Loucy (cell line): ENCODE measurements around the gene SYNE1.

Experiments used
- H2AFZ ChIP-seq: fragments of 200-600 bp; sonication (generic); 2 replicates; pipeline ENCODE4 v1.6.0; 2016; ENCODE audit warnings: antibody characterized with exemption, mild to moderate bottlenecking, low read length, moderate library complexity
- H3F3A ChIP-seq: fragments of 200-600 bp; 2 replicates; pipeline ENCODE4 v1.6.0; 2016; ENCODE audit warnings: antibody characterized with exemption, low read depth, mild to moderate bottlenecking
- H3K27me3 ChIP-seq: fragments of 200-600 bp; sonication (generic); 2 replicates; pipeline ENCODE4 v1.6.1; 2014; ENCODE audit warnings: low read length, mild to moderate bottlenecking; ENCODE audit not compliant: insufficient read depth, poor library complexity, severe bottlenecking
- H3K36me3 ChIP-seq: fragments of 200-600 bp; sonication (generic); 2 replicates; pipeline ENCODE4 v1.6.1; 2016; ENCODE audit warnings: low read length; ENCODE audit not compliant: insufficient read depth
- H3K4me1 ChIP-seq: fragments of 200-600 bp; sonication (generic); 2 replicates; pipeline ENCODE4 v1.5.1; 2014; ENCODE audit warnings: low read length, mild to moderate bottlenecking; ENCODE audit not compliant: insufficient read depth, poor library complexity, severe bottlenecking
- H3K4me2 ChIP-seq: fragments of 200-600 bp; sonication (generic); 2 replicates; pipeline ENCODE4 v1.6.0; 2014; ENCODE audit warnings: antibody characterized with exemption, low read length, low read depth, mild to moderate bottlenecking; ENCODE audit not compliant: poor library complexity, severe bottlenecking
- H3K4me3 ChIP-seq: fragments of 200-600 bp; sonication (generic); 2 replicates; pipeline ENCODE4 v1.5.1; 2014; ENCODE audit warnings: low read length, mild to moderate bottlenecking, mixed read lengths; ENCODE audit not compliant: poor library complexity, severe bottlenecking
- H3K79me2 ChIP-seq: fragments of 200-600 bp; sonication (generic); 2 replicates; pipeline ENCODE4 v1.6.1; 2014; ENCODE audit warnings: low read length; ENCODE audit not compliant: insufficient read depth
- H3K9ac ChIP-seq: fragments of 200-600 bp; sonication (generic); 2 replicates; pipeline ENCODE4 v1.6.0; 2014; ENCODE audit warnings: mild to moderate bottlenecking, low read depth, low read length, moderate library complexity; ENCODE audit not compliant: poor library complexity, severe bottlenecking
- H3K9me2 ChIP-seq: fragments of 200-600 bp; sonication (generic); replicated peaks from 2 replicates; pipeline ENCODE4 v1.6.1; 2016; ENCODE audit warnings: low read depth, low read length, mixed read lengths
- H3K9me3 ChIP-seq: fragments of 200-600 bp; sonication (generic); 2 replicates; pipeline ENCODE4 v1.6.1; 2014; ENCODE audit warnings: mild to moderate bottlenecking, antibody characterized with exemption, low read length, low read depth; ENCODE audit not compliant: insufficient read depth
- H4K20me1 ChIP-seq: fragments of 200-600 bp; sonication (generic); 2 replicates; pipeline ENCODE4 v1.6.0; 2014; ENCODE audit warnings: antibody characterized with exemption, low read length, mild to moderate bottlenecking; ENCODE audit not compliant: insufficient read depth, poor library complexity, severe bottlenecking
- EZH2phosphoT487 ChIP-seq: fragments of 200-600 bp; IDR thresholded peaks from 2 replicates; pipeline ENCODE4 v1.6.1; 2018; ENCODE audit warnings: antibody characterized with exemption, mild to moderate bottlenecking, moderate library complexity, borderline replicate concordance
- TF ChIP-seq, protein P1 (sequence below): fragments of 200-600 bp; sonication (generic); conservative IDR thresholded peaks from 2 replicates; pipeline ENCODE4 v1.5.1; 2014; ENCODE audit warnings: mild to moderate bottlenecking, antibody characterized with exemption, low read length

SYNE1 gene

DNA sequence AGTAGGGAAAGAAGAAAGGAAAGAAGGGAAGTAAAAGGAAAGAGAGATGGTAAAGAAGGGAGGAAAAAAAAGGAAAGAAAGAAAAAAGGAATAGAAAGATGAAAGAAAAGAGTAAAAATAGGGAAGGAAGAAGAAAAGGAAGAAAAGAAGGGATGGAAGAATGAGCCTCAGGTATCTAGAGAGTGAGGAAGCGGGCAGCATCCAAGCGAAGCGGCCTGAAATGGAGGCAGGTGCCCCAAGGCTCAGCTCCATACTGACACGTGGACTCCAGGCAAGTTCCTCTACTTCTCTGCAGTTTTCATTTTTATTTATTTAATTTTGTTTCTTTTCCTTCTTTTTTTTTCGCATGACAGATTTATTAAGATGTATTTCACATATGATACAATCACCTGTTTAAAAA, 456.6 kb downstream of the SYNE1 start:
- H3K27me3 ChIP-seq = no peaks in the 10 kb centered on the region
- peaks cover 11% of the 10 kb centered on the region for H3K4me1 ChIP-seq
- H3K9me3 ChIP-seq = no peaks in the 10 kb centered on the region
- no peak overlapping the region for H3K9ac ChIP-seq
- no peak overlapping the region for H3K4me3 ChIP-seq
- H3K4me2 ChIP-seq = no peak overlapping the region
- H4K20me1 ChIP-seq = no peaks in the 10 kb centered on the region
- no peaks in the 10 kb centered on the region for H3F3A ChIP-seq
- H3K79me2 ChIP-seq = no peaks in the 10 kb centered on the region
- no peak overlapping the region for H2AFZ ChIP-seq
- TF ChIP-seq, protein P1, sequence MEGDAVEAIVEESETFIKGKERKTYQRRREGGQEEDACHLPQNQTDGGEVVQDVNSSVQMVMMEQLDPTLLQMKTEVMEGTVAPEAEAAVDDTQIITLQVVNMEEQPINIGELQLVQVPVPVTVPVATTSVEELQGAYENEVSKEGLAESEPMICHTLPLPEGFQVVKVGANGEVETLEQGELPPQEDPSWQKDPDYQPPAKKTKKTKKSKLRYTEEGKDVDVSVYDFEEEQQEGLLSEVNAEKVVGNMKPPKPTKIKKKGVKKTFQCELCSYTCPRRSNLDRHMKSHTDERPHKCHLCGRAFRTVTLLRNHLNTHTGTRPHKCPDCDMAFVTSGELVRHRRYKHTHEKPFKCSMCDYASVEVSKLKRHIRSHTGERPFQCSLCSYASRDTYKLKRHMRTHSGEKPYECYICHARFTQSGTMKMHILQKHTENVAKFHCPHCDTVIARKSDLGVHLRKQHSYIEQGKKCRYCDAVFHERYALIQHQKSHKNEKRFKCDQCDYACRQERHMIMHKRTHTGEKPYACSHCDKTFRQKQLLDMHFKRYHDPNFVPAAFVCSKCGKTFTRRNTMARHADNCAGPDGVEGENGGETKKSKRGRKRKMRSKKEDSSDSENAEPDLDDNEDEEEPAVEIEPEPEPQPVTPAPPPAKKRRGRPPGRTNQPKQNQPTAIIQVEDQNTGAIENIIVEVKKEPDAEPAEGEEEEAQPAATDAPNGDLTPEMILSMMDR = no peak
- TF ChIP-seq EZH2phosphoT487 = no peak
- H3K9me2 ChIP-seq = no peaks in the 10 kb centered on the region
- H3K36me3 ChIP-seq = no peaks in the 10 kb centered on the region; the same call in 1 of the 2 replicates

DNA sequence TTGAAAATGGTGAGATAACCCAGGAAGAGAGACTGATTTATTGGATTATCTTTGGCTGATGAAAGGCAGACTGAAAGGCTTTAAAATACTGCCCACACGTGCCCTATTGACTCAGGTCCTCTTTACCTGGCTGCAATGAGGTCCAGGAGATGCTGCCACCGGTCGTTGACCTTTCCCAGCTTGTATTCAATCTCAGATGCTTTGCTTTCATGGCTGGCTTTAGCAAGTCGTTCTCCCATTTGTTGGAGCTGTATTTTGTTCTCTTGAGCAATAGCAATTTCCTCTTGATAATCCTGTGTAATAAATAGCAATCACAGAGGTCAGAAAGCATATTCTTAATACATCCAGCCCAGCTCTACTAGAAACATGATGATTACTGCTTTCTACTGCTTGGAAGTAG, 460.9 kb downstream of the SYNE1 start:
- H3K4me1 ChIP-seq = no peaks in the 10 kb centered on the region
- TF ChIP-seq, protein P1 = no peak
- TF ChIP-seq EZH2phosphoT487 = no peak

DNA sequence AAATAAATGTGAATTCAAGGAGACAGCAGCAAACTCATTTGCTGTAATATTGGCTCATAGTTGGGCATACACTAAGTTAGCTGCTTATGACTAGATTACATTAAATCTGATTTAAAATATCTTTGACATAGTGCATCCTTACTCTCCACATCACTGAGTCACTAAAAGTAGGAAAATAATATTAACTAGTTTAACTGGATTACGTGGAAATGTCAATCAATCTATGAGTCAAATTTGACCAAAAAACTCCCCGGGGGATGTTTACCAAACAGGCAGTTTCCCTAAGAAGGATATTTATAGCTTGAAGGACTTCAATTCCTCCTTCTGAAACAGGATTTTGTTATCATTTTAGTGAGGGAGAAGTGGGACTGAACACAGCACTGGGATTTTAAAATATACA, 463.2 kb downstream of the SYNE1 start:
- Histone ChIP-seq H2AFZ (no peak overlapping the region), H3K9me2 (no peaks in the 10 kb centered on the region), H3K9me3 (no peaks in the 10 kb centered on the region), H3K4me1 (no peaks in the 10 kb centered on the region), H3K27me3 (no peaks in the 10 kb centered on the region), H3K79me2 (no peaks in the 10 kb centered on the region), H4K20me1 (no peaks in the 10 kb centered on the region), H3K9ac (no peak overlapping the region), H3F3A (no peaks in the 10 kb centered on the region), H3K4me2 (no peak overlapping the region), H3K4me3 (no peak overlapping the region), H3K36me3 (peaks cover 8% of the 10 kb centered on the region; the same call in 1 of the 2 replicates)
- TF ChIP-seq EZH2phosphoT487 = no peak
- TF ChIP-seq, protein P1 = no peak

More for the DNA sequence above, 460.9 kb downstream of the SYNE1 start:
- Histone ChIP-seq H3K9ac (no peak overlapping the region), H4K20me1 (no peaks in the 10 kb centered on the region), H3F3A (no peaks in the 10 kb centered on the region), H3K79me2 (no peaks in the 10 kb centered on the region), H3K27me3 (no peaks in the 10 kb centered on the region), H3K9me3 (no peaks in the 10 kb centered on the region), H3K4me2 (no peak overlapping the region), H3K9me2 (no peaks in the 10 kb centered on the region), H3K36me3 (no peaks in the 10 kb centered on the region; the same call in 1 of the 2 replicates), H3K4me3 (no peak overlapping the region), H2AFZ (no peak overlapping the region)
